Duodenal mucosa (tissue), 2 donors: ENCODE data around the gene OLFML3.
"Not testable (repeated sequence)": the region's sequence is repeated elsewhere in the genome, so short reads cannot be mapped to it uniquely, and the experiment has no call there.

ENCODE experiments used
- H3K27ac ChIP-seq: one replicate; pipeline ENCODE4 v1.7.0; 2013; ENCODE audit warnings: low read depth, low read length
- H3K27me3 ChIP-seq, 2 donors: one replicate each; pipeline ENCODE4 v1.7.0; 2013; ENCODE audit warnings: low read length in 2 of 2, control low read depth in 1 of 2; ENCODE audit not compliant: insufficient read depth in 2 of 2, control insufficient read depth in 1 of 2
- H3K36me3 ChIP-seq, 2 donors: one replicate each; pipeline ENCODE4 v1.7.0; 2013; ENCODE audit warnings: low read length in 2 of 2, control low read depth in 1 of 2; ENCODE audit not compliant: insufficient read depth in 2 of 2, control insufficient read depth in 1 of 2
- H3K4me1 ChIP-seq, 2 donors: one replicate each; pipeline ENCODE4 v1.7.0; 2013; ENCODE audit warnings: low read length in 2 of 2, control low read depth in 1 of 2; ENCODE audit not compliant: insufficient read depth in 2 of 2, control insufficient read depth in 1 of 2
- H3K4me3 ChIP-seq, 2 donors: one replicate each; pipeline ENCODE4 v1.7.0; 2013; ENCODE audit warnings: low read length in 2 of 2, low read depth in 1 of 2
- H3K9ac ChIP-seq, 2 donors: one replicate each; pipeline ENCODE4 v1.7.0; 2013; ENCODE audit warnings: low read length in 2 of 2, low read depth in 1 of 2
- H3K9me3 ChIP-seq, 2 donors: one replicate each; pipeline ENCODE4 v1.7.0; 2013; ENCODE audit warnings: low read length in 2 of 2, control low read depth in 1 of 2; ENCODE audit not compliant: control insufficient read depth in 1 of 2

The OLFML3 gene

DNA sequence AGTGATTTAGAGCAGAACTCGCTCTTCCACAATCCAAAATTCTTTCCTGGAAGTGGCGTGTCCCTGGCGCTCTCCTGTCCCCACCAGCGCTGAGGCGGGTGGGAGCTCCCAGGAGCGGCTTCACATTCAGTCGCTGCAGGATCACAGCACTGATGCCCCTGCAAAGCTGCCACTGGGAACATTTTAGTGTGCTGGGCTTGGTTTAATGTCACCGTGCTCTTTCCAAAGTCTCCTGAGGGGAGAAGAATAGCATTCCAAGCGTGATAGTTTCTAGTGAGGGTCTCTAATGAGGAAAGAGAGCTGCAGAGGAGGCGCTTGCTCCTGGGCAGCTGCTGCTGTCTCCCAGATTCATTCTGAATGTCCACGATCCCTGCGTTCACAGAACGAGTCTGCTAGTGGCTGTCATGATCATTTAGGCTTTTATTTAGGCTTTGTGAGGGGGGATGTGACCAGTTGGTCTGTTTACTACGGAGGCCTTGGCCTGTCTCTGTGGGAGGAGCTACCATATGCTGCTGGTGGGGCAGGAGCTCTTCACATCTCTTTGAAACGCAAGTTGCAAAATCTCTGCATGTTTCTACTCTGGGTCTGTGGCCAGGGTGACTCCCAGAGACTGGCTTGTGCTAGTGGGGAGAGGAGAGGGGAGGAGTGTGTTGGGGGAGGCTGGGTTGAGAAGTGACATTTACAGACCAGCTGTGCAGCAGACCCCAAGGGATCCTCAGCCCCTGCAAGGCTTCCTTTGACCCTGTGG, 23.4 kb downstream of the OLFML3 start:
- no peak overlapping the region for H3K27ac ChIP-seq
- H3K36me3 ChIP-seq = no peaks in the 10 kb centered on the region
- no peaks in the 10 kb centered on the region for H3K4me1 ChIP-seq
- no peak overlapping the region for H3K9ac ChIP-seq
- H3K27me3 ChIP-seq = no peaks in the 10 kb centered on the region
- H3K9me3 ChIP-seq = no peaks in the 10 kb centered on the region
- no peak overlapping the region for H3K4me3 ChIP-seq

DNA sequence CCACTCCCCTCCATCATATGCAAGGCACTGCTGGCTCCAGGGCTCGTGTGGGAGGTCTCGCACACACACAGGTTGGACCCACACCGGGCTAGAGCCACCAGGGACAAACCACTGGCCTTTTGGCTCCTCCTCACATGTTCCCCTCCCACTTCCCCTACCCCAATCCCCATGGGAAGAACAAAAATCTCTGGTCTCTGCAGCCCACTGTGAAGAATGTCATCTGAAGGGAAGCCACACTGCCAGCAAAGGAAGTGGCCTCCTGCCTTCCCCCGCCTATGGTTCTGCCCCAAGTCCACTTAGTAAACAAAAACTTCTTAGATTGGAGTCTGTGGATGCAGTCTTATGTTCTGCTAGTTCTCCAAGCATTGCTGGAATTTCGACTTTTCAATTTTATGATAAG, 24.2 kb downstream of the OLFML3 start:
- Histone ChIP-seq H3K9me3 (no peaks in the 10 kb centered on the region), H3K27me3 (no peaks in the 10 kb centered on the region), H3K4me3 (no peak overlapping the region), H3K4me1 (no peaks in the 10 kb centered on the region), H3K27ac (no peak overlapping the region), H3K9ac (no peak overlapping the region), H3K36me3 (no peaks in the 10 kb centered on the region)

DNA sequence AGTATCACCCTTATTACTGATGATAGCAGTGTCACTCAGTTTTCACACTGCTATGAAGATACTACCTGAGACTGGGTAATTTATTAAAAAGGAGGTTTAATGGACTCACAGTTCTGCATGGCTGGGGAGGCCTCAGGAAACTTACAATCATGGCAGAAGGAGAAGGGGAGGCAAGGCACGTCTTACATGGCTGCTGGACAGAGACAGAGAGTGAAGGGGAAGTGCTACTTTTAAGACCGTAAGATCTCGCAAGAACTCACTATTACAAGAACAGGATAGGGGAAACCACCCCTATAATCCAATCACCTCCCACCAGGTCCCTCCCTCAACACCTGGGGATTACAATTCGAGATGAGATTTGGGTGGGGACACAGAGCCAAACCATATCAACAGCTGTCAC, 27.6 kb downstream of the OLFML3 start:
- not testable (repeated sequence) for H3K4me1 ChIP-seq, H3K27me3 ChIP-seq

DNA sequence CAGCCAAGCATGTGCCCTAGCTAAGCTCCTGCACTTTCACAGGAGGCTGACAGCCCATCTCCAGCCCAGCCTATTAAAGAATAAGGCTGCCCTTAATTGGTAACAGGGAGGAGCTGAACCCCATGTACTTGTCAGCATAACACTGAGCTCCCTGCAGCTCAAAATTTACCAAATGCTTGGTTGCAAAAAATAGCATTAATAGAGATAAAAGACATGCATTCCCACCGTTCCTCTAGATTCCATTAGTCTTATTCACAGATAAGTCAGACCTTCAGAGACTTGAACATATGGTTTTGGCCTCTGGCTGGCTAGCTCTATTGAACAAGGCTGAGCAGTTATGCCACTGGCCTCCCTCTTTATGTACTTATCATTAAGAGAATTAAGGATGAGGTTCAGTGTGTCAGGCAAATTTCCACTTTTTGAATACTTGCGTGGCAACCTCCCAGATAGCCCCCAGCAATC, 29.2 kb downstream of the OLFML3 start:
- Histone ChIP-seq H3K9ac (no peak overlapping the region), H3K27me3 (no peaks in the 10 kb centered on the region), H3K4me1 (no peaks in the 10 kb centered on the region), H3K4me3 (no peak overlapping the region), H3K27ac (no peak overlapping the region), H3K9me3 (no peaks in the 10 kb centered on the region), H3K36me3 (no peaks in the 10 kb centered on the region)

More for the DNA sequence above, 27.6 kb downstream of the OLFML3 start:
- H3K27ac ChIP-seq, H3K36me3 ChIP-seq, H3K4me3 ChIP-seq, H3K9ac ChIP-seq, H3K9me3 ChIP-seq: not testable (repeated sequence)

DNA sequence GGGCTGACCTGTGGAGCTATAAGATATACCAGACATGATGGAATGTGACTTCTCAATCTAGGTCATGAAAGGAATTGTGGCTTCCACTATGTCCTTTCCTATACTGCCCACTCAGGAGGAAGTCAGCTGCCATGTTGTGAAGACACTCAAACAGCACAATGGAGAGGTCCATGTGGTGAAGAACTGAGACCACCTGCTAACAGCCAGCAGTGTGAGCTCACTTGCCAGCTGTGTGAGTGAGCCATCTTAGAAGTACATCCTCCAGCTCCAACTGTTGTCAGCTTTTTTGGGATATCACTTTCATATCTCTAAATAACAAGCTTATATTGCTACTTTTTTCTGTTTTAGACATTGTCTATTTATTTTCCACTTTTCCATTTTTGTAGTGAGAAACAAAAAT, 29.7 kb downstream of the OLFML3 start:
- Histone ChIP-seq H3K9me3 (no peaks in the 10 kb centered on the region), H3K9ac (no peak overlapping the region), H3K36me3 (no peaks in the 10 kb centered on the region), H3K27me3 (no peaks in the 10 kb centered on the region), H3K27ac (no peak overlapping the region), H3K4me1 (no peaks in the 10 kb centered on the region), H3K4me3 (no peak overlapping the region)

DNA sequence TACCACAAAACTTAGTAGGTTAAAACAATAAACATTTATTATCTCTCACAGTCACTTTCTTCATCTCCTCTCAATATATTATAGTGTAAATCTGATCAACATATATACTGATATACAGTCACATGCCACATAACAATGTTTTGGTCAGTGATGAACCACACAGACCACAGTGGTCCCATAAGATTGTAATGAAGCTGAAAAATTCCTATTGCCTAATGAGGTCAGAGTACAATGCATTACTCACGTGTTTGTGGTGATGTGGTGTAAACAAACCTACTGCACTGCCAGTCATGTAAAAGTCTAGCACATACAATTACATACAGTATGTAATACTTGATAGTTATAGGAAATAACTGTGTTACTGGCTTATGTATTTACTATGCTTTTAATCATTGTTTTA, 30.1 kb downstream of the OLFML3 start:
- no peaks in the 10 kb centered on the region for H3K4me1 ChIP-seq
- H3K9me3 ChIP-seq = no peaks in the 10 kb centered on the region
- no peaks in the 10 kb centered on the region for H3K36me3 ChIP-seq
- H3K4me3 ChIP-seq = no peak overlapping the region
- H3K9ac ChIP-seq = no peak overlapping the region
- H3K27me3 ChIP-seq = no peaks in the 10 kb centered on the region
- H3K27ac ChIP-seq = no peak overlapping the region

DNA sequence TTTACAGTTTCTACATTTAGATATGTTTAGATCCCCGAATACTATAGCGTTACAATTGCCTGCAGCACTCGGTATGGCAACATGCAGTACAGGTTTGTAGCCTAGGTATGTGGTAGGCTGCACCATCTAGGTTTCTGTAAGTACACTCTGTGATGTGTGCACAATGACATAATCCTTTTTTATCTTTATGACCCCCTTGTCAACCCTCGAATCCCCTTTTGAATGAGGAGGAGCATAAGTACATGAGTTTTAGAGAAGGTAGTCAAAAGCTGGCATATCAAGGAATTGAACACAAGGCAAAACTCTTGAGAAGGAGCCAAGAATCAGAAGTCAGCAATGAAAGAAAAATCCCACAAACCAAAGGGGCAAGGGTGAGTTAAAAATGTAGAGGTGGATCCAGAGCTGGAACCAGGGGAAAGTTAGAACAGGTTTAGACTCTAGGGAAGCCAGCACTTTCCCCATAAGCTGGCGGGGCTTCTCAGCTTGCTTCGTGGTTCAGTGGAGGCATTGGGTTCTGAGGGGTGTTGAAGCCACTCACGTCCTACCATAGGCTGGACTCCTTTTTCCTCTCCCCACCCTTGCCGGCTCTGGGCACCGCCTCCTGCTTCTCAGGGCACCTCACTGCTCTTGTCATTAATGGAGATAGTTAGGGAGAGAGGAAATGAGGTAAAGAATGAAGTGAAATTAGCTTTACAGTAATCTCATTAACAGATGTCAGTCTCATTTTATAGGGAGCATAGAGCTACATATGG, 31.3 kb downstream of the OLFML3 start:
- H3K27ac ChIP-seq = no peak overlapping the region
- H3K4me3 ChIP-seq = no peak overlapping the region
- no peaks in the 10 kb centered on the region for H3K4me1 ChIP-seq
- no peaks in the 10 kb centered on the region for H3K9me3 ChIP-seq
- no peaks in the 10 kb centered on the region for H3K27me3 ChIP-seq
- no peaks in the 10 kb centered on the region for H3K36me3 ChIP-seq
- H3K9ac ChIP-seq = no peak overlapping the region

DNA sequence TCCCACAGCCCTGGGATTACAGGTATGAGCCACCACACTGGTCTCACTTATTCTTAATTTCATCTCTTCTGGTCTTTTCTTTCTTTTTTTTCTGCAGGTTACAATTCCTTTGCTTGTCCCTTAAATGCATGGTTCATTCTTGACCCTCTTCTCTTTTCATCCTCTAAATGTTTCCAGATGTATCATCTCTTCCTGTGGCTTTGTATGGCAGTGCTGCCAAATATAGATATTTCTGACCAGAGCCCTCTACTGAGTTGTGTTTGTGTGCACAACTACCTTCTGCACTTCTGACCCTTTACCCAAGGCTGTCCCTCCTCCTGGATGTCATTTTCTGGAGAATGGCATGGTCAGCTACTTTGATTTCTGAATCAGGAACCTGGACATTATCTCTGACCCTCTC, 32.5 kb downstream of the OLFML3 start:
- H3K27ac ChIP-seq = no peak overlapping the region
- no peak overlapping the region for H3K4me3 ChIP-seq
- H3K27me3 ChIP-seq = no peaks in the 10 kb centered on the region
- H3K4me1 ChIP-seq = no peaks in the 10 kb centered on the region
- no peaks in the 10 kb centered on the region for H3K36me3 ChIP-seq
- H3K9me3 ChIP-seq = no peaks in the 10 kb centered on the region
- no peak overlapping the region for H3K9ac ChIP-seq

DNA sequence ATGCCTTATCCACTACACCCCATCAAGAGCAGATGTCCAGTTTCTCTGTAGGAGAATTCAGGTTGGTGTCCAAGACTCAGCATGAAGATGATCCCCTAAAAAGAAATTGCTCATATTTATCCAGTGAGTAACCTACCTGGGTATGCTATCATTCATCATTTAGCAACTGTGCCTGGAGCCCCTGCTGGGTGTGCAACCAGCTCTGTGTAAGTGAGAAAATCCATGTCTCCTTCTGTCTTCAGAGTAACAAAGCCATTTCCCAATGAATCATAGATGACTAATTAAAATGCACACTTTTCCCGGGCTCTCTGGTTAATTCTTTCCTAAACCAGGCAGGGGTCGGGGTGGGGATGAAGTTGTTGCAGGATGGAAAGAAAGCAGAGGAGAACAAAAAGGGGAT, 35.8 kb downstream of the OLFML3 start:
- H3K4me3 ChIP-seq = no peak overlapping the region
- no peaks in the 10 kb centered on the region for H3K36me3 ChIP-seq
- H3K9ac ChIP-seq = no peak overlapping the region
- H3K27ac ChIP-seq = no peak overlapping the region
- H3K4me1 ChIP-seq = no peaks in the 10 kb centered on the region
- H3K9me3 ChIP-seq = no peaks in the 10 kb centered on the region
- H3K27me3 ChIP-seq = no peaks in the 10 kb centered on the region

DNA sequence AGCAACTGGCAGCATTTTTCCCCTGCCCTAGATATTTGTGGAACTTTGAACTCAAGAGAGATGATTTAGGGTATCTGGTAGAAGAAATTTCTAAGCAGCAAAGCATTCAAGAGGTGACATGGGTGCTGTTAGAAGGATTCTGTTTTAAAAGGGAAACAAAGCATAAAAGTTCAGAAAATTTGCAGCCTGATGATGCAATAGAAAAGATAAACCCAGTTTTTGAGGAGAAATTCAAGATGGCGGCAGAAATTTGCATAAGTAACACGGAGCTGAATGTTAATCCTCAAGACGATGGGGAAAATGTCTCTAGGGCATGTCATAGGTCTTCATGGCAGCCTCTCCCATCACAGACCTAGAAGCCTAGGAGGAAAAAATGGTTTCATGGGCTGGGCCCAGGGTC, 40.5 kb downstream of the OLFML3 start:
- H3K9ac ChIP-seq, H3K36me3 ChIP-seq, H3K4me3 ChIP-seq, H3K27ac ChIP-seq, H3K9me3 ChIP-seq, H3K4me1 ChIP-seq, H3K27me3 ChIP-seq: not testable (repeated sequence)
